Astrocyte (in vitro differentiated cells and primary cell): Measurements from ENCODE around the gene ERC1.

Experiments
- EZH2 ChIP-seq: IDR thresholded peaks from 2 replicates; pipeline ENCODE4 v1.6.1; 2012; ENCODE audit warnings: mild to moderate bottlenecking, low read length, inconsistent platforms; ENCODE audit not compliant: insufficient read depth
- TF ChIP-seq, protein P1 (sequence below): IDR thresholded peaks from 2 replicates; pipeline ENCODE4 v1.5.1; 2011; ENCODE audit warnings: low read depth, mild to moderate bottlenecking, inconsistent platforms, low read length, moderate library complexity; ENCODE audit not compliant: insufficient read depth

DNA sequence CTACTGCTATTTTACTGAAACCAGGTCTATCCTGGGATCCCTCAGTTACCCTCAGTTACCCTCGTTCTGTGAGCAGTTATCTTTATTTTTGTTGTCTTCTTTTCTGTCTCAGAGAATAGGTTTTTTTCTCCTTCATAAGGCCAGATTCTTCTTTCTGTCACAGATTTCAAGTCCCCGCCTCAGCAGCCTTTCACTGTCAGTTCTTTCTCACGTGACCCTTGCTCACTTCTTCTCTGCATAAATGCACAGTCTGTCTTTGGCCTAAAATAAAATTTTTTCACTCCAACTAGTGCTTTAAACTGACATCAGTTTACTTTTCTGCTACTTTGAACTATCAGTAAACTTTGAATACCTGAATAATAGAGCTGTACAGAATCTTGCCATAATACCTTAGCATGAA lies 299.7 kb downstream of the ERC1 start:
- TF ChIP-seq, protein P1, sequence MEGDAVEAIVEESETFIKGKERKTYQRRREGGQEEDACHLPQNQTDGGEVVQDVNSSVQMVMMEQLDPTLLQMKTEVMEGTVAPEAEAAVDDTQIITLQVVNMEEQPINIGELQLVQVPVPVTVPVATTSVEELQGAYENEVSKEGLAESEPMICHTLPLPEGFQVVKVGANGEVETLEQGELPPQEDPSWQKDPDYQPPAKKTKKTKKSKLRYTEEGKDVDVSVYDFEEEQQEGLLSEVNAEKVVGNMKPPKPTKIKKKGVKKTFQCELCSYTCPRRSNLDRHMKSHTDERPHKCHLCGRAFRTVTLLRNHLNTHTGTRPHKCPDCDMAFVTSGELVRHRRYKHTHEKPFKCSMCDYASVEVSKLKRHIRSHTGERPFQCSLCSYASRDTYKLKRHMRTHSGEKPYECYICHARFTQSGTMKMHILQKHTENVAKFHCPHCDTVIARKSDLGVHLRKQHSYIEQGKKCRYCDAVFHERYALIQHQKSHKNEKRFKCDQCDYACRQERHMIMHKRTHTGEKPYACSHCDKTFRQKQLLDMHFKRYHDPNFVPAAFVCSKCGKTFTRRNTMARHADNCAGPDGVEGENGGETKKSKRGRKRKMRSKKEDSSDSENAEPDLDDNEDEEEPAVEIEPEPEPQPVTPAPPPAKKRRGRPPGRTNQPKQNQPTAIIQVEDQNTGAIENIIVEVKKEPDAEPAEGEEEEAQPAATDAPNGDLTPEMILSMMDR: no peak
- no peak for TF ChIP-seq EZH2
